H1 (cell line): ENCODE results near the gene FGF12. TPM values are rescaled to one million over a fixed set of nuclear protein-coding genes. Genes with fewer than 3 reads are reported as not detected.

Experiments
- CTCF ChIA-PET: fragments of 300-600 bp; sonication (Branson Sonifier 250); formaldehyde crosslinking; loops from one replicate; lab custom pipeline; 2021; ENCODE audit not compliant: partially characterized antibody; lab: Charles Lee
- POLR2A ChIA-PET: fragments of 300-600 bp; sonication (Branson Sonifier 250); formaldehyde crosslinking; loops from one replicate; lab custom pipeline; 2021; ENCODE audit warnings: inconsistent platforms; ENCODE audit not compliant: partially characterized antibody; lab: Charles Lee
- DNase-seq, 2 experiments: peaks; one replicate each; pipeline versions ENCODE4 v3.0.0 to v3.0.0-alpha.2; 2010 to 2022; ENCODE audit warnings: low spot score in 2 of 2, low read depth in 1 of 2, mixed read lengths in 1 of 2
- FAIRE-seq: peaks from 2 replicates; lab custom pipeline; 2011; peaks lifted over from hg19 to GRCh38; lab: Jason Lieb, UNC
- H2AFZ ChIP-seq: 2 replicates; pipeline ENCODE4 v1.8.1; 2012; ENCODE audit warnings: low read length, inconsistent platforms
- H2AK5ac ChIP-seq: 2 replicates; pipeline ENCODE4 v1.6.1; 2013; ENCODE audit warnings: low read depth, low read length
- H2BK120ac ChIP-seq: replicated peaks from 2 replicates; pipeline ENCODE3; 2013; ENCODE audit warnings: low read depth, low read length, inconsistent platforms
- H2BK12ac ChIP-seq: 2 replicates; pipeline ENCODE4 v1.6.1; 2013; ENCODE audit warnings: low read depth, low read length
- H2BK15ac ChIP-seq: 2 replicates; pipeline ENCODE4 v1.6.1; 2013; ENCODE audit warnings: low read length
- H2BK20ac ChIP-seq: 2 replicates; pipeline ENCODE4 v1.6.1; 2013; ENCODE audit warnings: low read length
- H2BK5ac ChIP-seq: 2 replicates; pipeline ENCODE4 v1.6.1; 2013; ENCODE audit warnings: low read depth, low read length
- H3K14ac ChIP-seq: 2 replicates; pipeline ENCODE4 v1.6.1; 2013; ENCODE audit warnings: inconsistent platforms; ENCODE audit not compliant: insufficient read length
- H3K18ac ChIP-seq: 2 replicates; pipeline ENCODE4 v1.6.1; 2013; ENCODE audit warnings: low read length; ENCODE audit errors: extremely low read depth
- H3K23ac ChIP-seq: 2 replicates; pipeline ENCODE4 v1.6.1; 2013; ENCODE audit warnings: inconsistent platforms; ENCODE audit not compliant: insufficient read length
- H3K23me2 ChIP-seq: 2 replicates; pipeline ENCODE4 v1.6.1; 2013; ENCODE audit warnings: low read depth, low read length
- H3K27ac ChIP-seq: 2 replicates; pipeline ENCODE4 v1.6.1; 2011; ENCODE audit warnings: low read depth, low read length, inconsistent platforms
- H3K27me3 ChIP-seq, 4 experiments: replicated peaks in 1 of 4; 1 replicate in 1 of 4; 2 replicates in 3 of 4; pipeline versions ENCODE4 v1.6.1 to v1.8.1; 2011 to 2013; ENCODE audit warnings: low read length in 3 of 4, mild to moderate bottlenecking in 3 of 4, inconsistent platforms in 2 of 4, mixed read lengths in 2 of 4, moderate library complexity in 1 of 4; ENCODE audit not compliant: control insufficient read depth in 3 of 4, insufficient read depth in 3 of 4; ENCODE audit errors: extremely low read depth in 1 of 4
- H3K36me3 ChIP-seq, 4 experiments: 2 replicates each; pipeline versions ENCODE4 v1.6.1 to v1.8.1; 2011 to 2013; ENCODE audit warnings: mild to moderate bottlenecking in 4 of 4, low read length in 3 of 4, moderate library complexity in 2 of 4, control low read depth in 1 of 4, inconsistent platforms in 1 of 4; ENCODE audit not compliant: insufficient read depth in 4 of 4, control insufficient read depth in 2 of 4
- H3K4ac ChIP-seq: replicated peaks from 2 replicates; pipeline ENCODE3; 2013; ENCODE audit warnings: low read length, low read depth, mixed read lengths, inconsistent platforms; ENCODE audit not compliant: insufficient read length
- H3K4me1 ChIP-seq, 4 experiments: replicated peaks in 1 of 4; 1 replicate in 1 of 4; 2 replicates in 3 of 4; pipeline versions ENCODE4 v1.6.1 to v1.8.1; 2011 to 2013; ENCODE audit warnings: low read length in 3 of 4, inconsistent platforms in 2 of 4, mixed read lengths in 1 of 4; ENCODE audit not compliant: insufficient read depth in 4 of 4, control insufficient read depth in 3 of 4
- H3K4me2 ChIP-seq, 2 experiments: 2 replicates each; pipeline versions ENCODE4 v1.6.1 to v1.8.1; 2011 to 2013; ENCODE audit warnings: low read depth in 2 of 2, low read length in 2 of 2, control low read depth in 1 of 2, inconsistent platforms in 1 of 2, mild to moderate bottlenecking in 1 of 2; ENCODE audit not compliant: insufficient read depth in 1 of 2
- H3K4me3 ChIP-seq, 4 experiments: fragments of 200-600, 300-600 bp in 1 of 4; sonication (generic), shearing (Covaris generic), sonication (Bioruptor Twin) in 1 of 4; 2 replicates each; pipeline versions ENCODE4 v1.5.1 to v1.8.1; 2011 to 2016; ENCODE audit warnings: low read length in 4 of 4, low read depth in 3 of 4, control low read depth in 2 of 4, inconsistent platforms in 2 of 4, mild to moderate bottlenecking in 2 of 4, mixed read lengths in 1 of 4, moderate library complexity in 1 of 4; ENCODE audit not compliant: insufficient read depth in 2 of 4; ENCODE audit errors: extremely low read depth in 1 of 4
- H3K56ac ChIP-seq: replicated peaks from 2 replicates; pipeline ENCODE3; 2013; ENCODE audit warnings: low read depth, mild to moderate bottlenecking, mixed read lengths, low read length, inconsistent platforms; ENCODE audit not compliant: insufficient read length
- H3K79me1 ChIP-seq: 2 replicates; pipeline ENCODE4 v1.6.1; 2013; ENCODE audit warnings: low read depth, low read length, control low read depth
- H3K79me2 ChIP-seq, 2 experiments: 2 replicates each; pipeline versions ENCODE4 v1.6.1 to v1.8.1; 2012 to 2013; ENCODE audit warnings: low read length in 2 of 2, mild to moderate bottlenecking in 2 of 2, inconsistent platforms in 1 of 2; ENCODE audit not compliant: insufficient read depth in 2 of 2, control insufficient read depth in 1 of 2
- H3K9ac ChIP-seq, 4 experiments: replicated peaks in 1 of 4; 1 replicate in 1 of 4; 2 replicates in 3 of 4; pipeline versions ENCODE4 v1.6.1 to v1.8.1; 2011 to 2013; ENCODE audit warnings: low read depth in 3 of 4, low read length in 3 of 4, control low read depth in 2 of 4, mild to moderate bottlenecking in 2 of 4, moderate library complexity in 2 of 4, inconsistent platforms in 1 of 4; ENCODE audit errors: extremely low read depth in 1 of 4
- H3K9me3 ChIP-seq, 2 experiments: 2 replicates each; pipeline versions ENCODE4 v1.6.1 to v1.8.1; 2012 to 2013; ENCODE audit warnings: mild to moderate bottlenecking in 2 of 2, moderate library complexity in 2 of 2, control low read depth in 1 of 2, inconsistent platforms in 1 of 2, low read depth in 1 of 2, low read length in 1 of 2, mixed read lengths in 1 of 2; ENCODE audit not compliant: insufficient read depth in 2 of 2
- H4K20me1 ChIP-seq, 2 experiments: replicated peaks in 1 of 2; 2 replicates each; pipeline versions ENCODE3 to v1.8.1; 2011 to 2013; ENCODE audit warnings: inconsistent platforms in 2 of 2, low read length in 2 of 2, mild to moderate bottlenecking in 1 of 2; ENCODE audit not compliant: insufficient read depth in 2 of 2, control insufficient read depth in 1 of 2
- H4K5ac ChIP-seq: 2 replicates; pipeline ENCODE4 v1.6.1; 2013; ENCODE audit warnings: low read length, low read depth, mixed read lengths, inconsistent platforms; ENCODE audit not compliant: insufficient read length
- H4K8ac ChIP-seq: 2 replicates; pipeline ENCODE4 v1.8.0; 2013; ENCODE audit warnings: mild to moderate bottlenecking, moderate library complexity, low read length, inconsistent platforms; ENCODE audit not compliant: insufficient read depth; ENCODE audit errors: extremely low read depth
- H4K91ac ChIP-seq: replicated peaks from 2 replicates; pipeline ENCODE3; 2013; ENCODE audit warnings: low read length, mixed read lengths, inconsistent platforms; ENCODE audit not compliant: insufficient read length
- ASH2L ChIP-seq: fragments of 200-600, 300-600 bp; sonication (generic); IDR thresholded peaks from one replicate; pipeline ENCODE4 v1.7.1; 2017; ENCODE audit warnings: low read length
- TAF1 ChIP-seq: IDR thresholded peaks from 2 replicates; pipeline ENCODE4 v1.6.1; 2011; ENCODE audit warnings: mild to moderate bottlenecking, low read depth, low read length
- WGBS, 2 experiments: shearing (Covaris generic) in 1 of 2; methylation state at CpG; one replicate each; pipeline versions ENCODE4 v1.1.6 to v1.1.7; 2013 to 2015; ENCODE audit warnings: low lambda C conversion rate in 2 of 2, mixed read lengths in 2 of 2, inconsistent platforms in 1 of 2, low coverage in 1 of 2, missing lambda C conversion rate in 1 of 2; ENCODE audit not compliant: insufficient replicate concordance in 2 of 2, insufficient coverage in 1 of 2, insufficient read length in 1 of 2; ENCODE audit errors: extremely low coverage in 1 of 2, missing lambda C conversion rate in 1 of 2; 5-methylcytosine and 5-hydroxymethylcytosine counted together
- polyA plus RNA-seq, 7 experiments: library from polyadenylated mRNA; depleted of rRNA in 3 of 7; stranded (reverse) in 5 of 7; unstranded in 2 of 7; fragments of >200 nt in 5 of 7; fragments of 200-250 nt in 2 of 7; gene quantifications; 1 replicate in 5 of 7; 2 replicates in 1 of 7; 4 replicates in 1 of 7; pipeline versions ENCODE4 v1.2.1 to v1.2.3, GENCODE V29; 2011 to 2013; ENCODE audit warnings: missing spikeins in 2 of 7, mixed read lengths in 2 of 7
- total RNA-seq: library from RNA; stranded (reverse); fragmentation: NEBNext Ultra II Directional; extraction: Animal tissue kit (Norgen Biotek cat#: 25700); gene quantifications from 2 replicates; pipeline ENCODE4 v1.2.1, GENCODE V29; 2021

The FGF12 gene
- total and polyA plus RNA-seq, 2 of the 8 experiments (the other 6 are each of a cell fraction or from before 2014, with no cell fraction given) = 4.1 to 16.6 TPM

DNA sequence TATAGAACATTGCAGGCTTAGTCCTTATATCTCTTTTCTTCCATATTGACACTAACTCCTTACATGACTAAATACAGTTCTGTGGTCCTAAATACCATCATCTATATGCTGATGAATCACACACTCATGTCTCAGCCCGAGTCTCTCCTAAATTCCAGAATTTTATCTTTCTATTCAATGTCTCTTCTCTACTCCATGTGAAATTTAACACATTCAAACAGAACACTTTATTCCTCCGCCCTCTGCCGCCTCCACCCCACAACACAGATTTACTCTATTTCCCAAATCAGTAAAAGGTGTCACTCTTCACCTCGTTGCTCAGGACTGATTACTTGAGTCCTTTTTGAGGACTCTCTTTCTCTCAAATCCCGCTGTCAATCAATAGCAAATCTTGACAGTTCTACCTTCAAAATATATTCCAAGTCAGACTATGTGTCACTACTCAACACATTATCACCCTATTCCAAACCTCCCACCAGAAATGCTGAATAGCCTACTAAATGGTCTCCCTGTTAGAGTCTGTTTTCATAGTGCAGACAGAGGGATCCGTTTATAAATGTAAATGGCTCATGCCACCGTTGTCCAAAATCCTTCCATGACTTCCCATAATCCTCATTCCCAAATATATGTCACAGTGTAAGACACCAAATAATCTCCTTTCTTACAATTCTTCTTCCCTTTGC is 230.3 kb downstream of the FGF12 start:
- no peaks in the 10 kb centered on the region for H3K23me2 ChIP-seq
- H4K5ac ChIP-seq = no peak overlapping the region
- POLR2A ChIA-PET = no interaction called here
- H3K14ac ChIP-seq = no peak overlapping the region
- no peak overlapping the region for H3K9ac ChIP-seq
- H3K18ac ChIP-seq = no peak overlapping the region
- no peak overlapping the region for H2BK120ac ChIP-seq
- no peak overlapping the region for H2BK20ac ChIP-seq
- H3K4me2 ChIP-seq = no peak overlapping the region
- no peak for TF ChIP-seq TAF1
- TF ChIP-seq ASH2L = no peak
- H3K79me1 ChIP-seq = no peaks in the 10 kb centered on the region
- DNase-seq (no peak), FAIRE-seq (no peak)
- H2BK15ac ChIP-seq = no peak overlapping the region
- no peaks in the 10 kb centered on the region for H3K4me1 ChIP-seq
- CTCF ChIA-PET = no interaction called here
- H3K27ac ChIP-seq = no peak overlapping the region
- no peak overlapping the region for H2AFZ ChIP-seq
- H3K23ac ChIP-seq = no peak overlapping the region
- no peaks in the 10 kb centered on the region; a peak in 1 of 7 replicates for H3K27me3 ChIP-seq
- WGBS, 2 experiments = 91% methylated on average over 7 of the region's 7 CpGs; no CpG with 5 or more reads in 1 of the 2 experiments
- no peaks in the 10 kb centered on the region for H3K9me3 ChIP-seq
- no peaks in the 10 kb centered on the region for H3K36me3 ChIP-seq
- H2BK5ac ChIP-seq = no peak overlapping the region
- H4K8ac ChIP-seq = no peak overlapping the region
- H3K4me3 ChIP-seq = no peak overlapping the region
- no peak overlapping the region for H4K91ac ChIP-seq
- no peak overlapping the region for H2BK12ac ChIP-seq
- no peaks in the 10 kb centered on the region for H3K79me2 ChIP-seq
- H4K20me1 ChIP-seq = no peaks in the 10 kb centered on the region
- no peak overlapping the region for H3K4ac ChIP-seq
- no peak overlapping the region for H2AK5ac ChIP-seq
- H3K56ac ChIP-seq = no peak overlapping the region
